HL-60 (cell line): ENCODE measurements around the gene SCN10A.

Source experiments
- DNase-seq, 2 experiments: peaks; one replicate each; pipeline ENCODE4 v3.0.0-alpha.2; 2010 to 2020; ENCODE audit warnings: low read depth in 1 of 2, low spot score in 1 of 2
- H3K27ac ChIP-seq: fragments of 250-450 bp; sonication (Bioruptor Pico); replicated peaks from 2 replicates; pipeline ENCODE4 v1.5.1; 2020; ENCODE audit warnings: mild to moderate bottlenecking, moderate library complexity
- H3K27me3 ChIP-seq: fragments of 250-450 bp; sonication (Bioruptor Pico); 2 replicates; pipeline ENCODE4 v1.5.1; 2021; ENCODE audit warnings: mild to moderate bottlenecking, moderate library complexity; ENCODE audit not compliant: insufficient read depth, poor library complexity, severe bottlenecking
- H3K4me3 ChIP-seq: replicated peaks from 2 replicates; pipeline ENCODE4 v1.5.1; 2011; ENCODE audit warnings: mild to moderate bottlenecking, control low read depth, low read length; ENCODE audit not compliant: insufficient read depth
- CTCF ChIP-seq: IDR thresholded peaks from one replicate; pipeline ENCODE4 v1.5.1; 2011; ENCODE audit warnings: low read length, control low read depth, inconsistent platforms; ENCODE audit not compliant: insufficient read depth
- GABPA ChIP-seq: IDR thresholded peaks from 2 replicates; pipeline ENCODE4 v1.6.1; 2012; ENCODE audit warnings: low read depth
- POLR2AphosphoS5 ChIP-seq: IDR thresholded peaks from 2 replicates; pipeline ENCODE4 v1.6.1; 2012; ENCODE audit warnings: low read depth
- REST ChIP-seq: IDR thresholded peaks from 2 replicates; pipeline ENCODE4 v1.6.1; 2012; ENCODE audit warnings: low read depth; ENCODE audit not compliant: insufficient replicate concordance
- SPI1 ChIP-seq: IDR thresholded peaks from 2 replicates; pipeline ENCODE4 v1.6.1; 2012; ENCODE audit warnings: low read depth, mild to moderate bottlenecking, borderline replicate concordance

The SCN10A gene

GRCh38 chr3:38757721-38758120 is 58.3 kb downstream of the SCN10A start:
- no peak for TF ChIP-seq SPI1
- no peak for TF ChIP-seq POLR2AphosphoS5
- no peak for TF ChIP-seq CTCF
- Histone ChIP-seq H3K4me3 (no peak overlapping the region), H3K27ac (no peak overlapping the region), H3K27me3 (peaks cover 2% of the 10 kb centered on the region)
- no peak for DNase-seq

- no peak for DNase-seq
- Histone ChIP-seq H3K27ac (no peak overlapping the region), H3K4me3 (no peak overlapping the region), H3K27me3 (peaks cover 2% of the 10 kb centered on the region)
- no peak for TF ChIP-seq POLR2AphosphoS5
- TF ChIP-seq CTCF = no peak
- TF ChIP-seq GABPA = no peak
- no peak for TF ChIP-seq REST
- no peak for TF ChIP-seq SPI1
Observed at GRCh38 chr3:38756892-38757291, 59.1 kb downstream of the SCN10A start.

GRCh38 chr3:38755130-38755529 is 60.9 kb downstream of the SCN10A start:
- TF ChIP-seq SPI1 = no peak
- no peak for TF ChIP-seq POLR2AphosphoS5
- TF ChIP-seq REST = peak; percentile 91
- no peak for TF ChIP-seq CTCF
- no peak for TF ChIP-seq GABPA
- H3K27ac ChIP-seq = no peak overlapping the region
- peaks cover 2% of the 10 kb centered on the region for H3K27me3 ChIP-seq
- no peak overlapping the region for H3K4me3 ChIP-seq
- DNase-seq = no peak

GRCh38 chr3:38746641-38747040 is 69.4 kb downstream of the SCN10A start:
- TF ChIP-seq SPI1 (peak; percentile 38; the same call in 1 of the 2 replicates), POLR2AphosphoS5 (no peak)

More at GRCh38 chr3:38746641-38747040, 69.4 kb downstream of the SCN10A start:
- Histone ChIP-seq H3K27me3 (no peaks in the 10 kb centered on the region), H3K4me3 (no peak overlapping the region), H3K27ac (no peak overlapping the region)
- no peak for DNase-seq
